Fibroblast of lung (primary cell): ENCODE results near the gene PALM. TPM values are rescaled to one million over a fixed set of nuclear protein-coding genes. Genes with fewer than 3 reads are reported as not detected.

Experiments used
- DNase-seq, 2 donors: peaks; one replicate each; pipeline versions ENCODE4 v3.0.0 to v3.0.0-alpha.2; 2010; ENCODE audit warnings: low read depth in 2 of 2
- H2AFZ ChIP-seq: 2 replicates; pipeline ENCODE4 v1.5.1; 2012; ENCODE audit warnings: low read length, control low read depth, inconsistent platforms
- H3K27ac ChIP-seq: 2 replicates; pipeline ENCODE4 v1.5.1; 2011; ENCODE audit warnings: low read length, control low read depth; ENCODE audit not compliant: insufficient read depth
- H3K27me3 ChIP-seq: 2 replicates; pipeline ENCODE4 v1.5.1; 2011; ENCODE audit warnings: mild to moderate bottlenecking, low read length; ENCODE audit not compliant: control insufficient read depth, insufficient read depth
- H3K36me3 ChIP-seq: 2 replicates; pipeline ENCODE4 v1.5.1; 2011; ENCODE audit warnings: low read length; ENCODE audit not compliant: control insufficient read depth, insufficient read depth
- H3K4me1 ChIP-seq: 2 replicates; pipeline ENCODE4 v1.5.1; 2011; ENCODE audit warnings: low read length; ENCODE audit not compliant: control insufficient read depth, insufficient read depth; ENCODE audit errors: extremely low read depth
- H3K4me2 ChIP-seq: 2 replicates; pipeline ENCODE4 v1.5.1; 2011; ENCODE audit warnings: low read length, control low read depth; ENCODE audit not compliant: insufficient read depth; ENCODE audit errors: extremely low read depth
- H3K4me3 ChIP-seq, 4 experiments: fragments of 200-600 bp in 1 of 4; sonication (generic) in 1 of 4; replicated peaks in 1 of 4; 2 replicates each; pipeline ENCODE4 v1.5.1; 2011 to 2016; ENCODE audit warnings: low read length in 4 of 4, low read depth in 3 of 4, mild to moderate bottlenecking in 3 of 4, control low read depth in 2 of 4, inconsistent platforms in 1 of 4, mixed read lengths in 1 of 4; ENCODE audit not compliant: insufficient read depth in 1 of 4; ENCODE audit errors: control extremely low read depth in 1 of 4
- H3K79me2 ChIP-seq: 2 replicates; pipeline ENCODE4 v1.5.1; 2012; ENCODE audit warnings: mild to moderate bottlenecking, low read length, inconsistent platforms; ENCODE audit not compliant: control insufficient read depth, insufficient read depth
- H3K9ac ChIP-seq: 2 replicates; pipeline ENCODE4 v1.5.1; 2011; ENCODE audit warnings: mild to moderate bottlenecking, low read length, control low read depth; ENCODE audit not compliant: insufficient read depth
- H3K9me3 ChIP-seq: 2 replicates; pipeline ENCODE4 v1.5.1; 2012; ENCODE audit warnings: low read depth, low read length; ENCODE audit not compliant: control insufficient read depth, insufficient read depth
- H4K20me1 ChIP-seq: 2 replicates; pipeline ENCODE4 v1.5.1; 2011; ENCODE audit warnings: low read length; ENCODE audit not compliant: control insufficient read depth, insufficient read depth; ENCODE audit errors: extremely low read depth
- CTCF ChIP-seq, 2 donors: IDR thresholded peaks in 1 of 2; conservative IDR thresholded peaks in 1 of 2; 1 replicate in 1 of 2; 2 replicates in 1 of 2; pipeline ENCODE4 v1.5.1; 2011 to 2012; ENCODE audit warnings: low read length in 2 of 2, control low read depth in 1 of 2, inconsistent platforms in 1 of 2, low read depth in 1 of 2, mild to moderate bottlenecking in 1 of 2
- EZH2 ChIP-seq: IDR thresholded peaks from 2 replicates; pipeline ENCODE4 v1.5.1; 2012; ENCODE audit warnings: low read length, control low read depth, mild to moderate bottlenecking; ENCODE audit errors: missing control alignments
- polyA minus RNA-seq: library from RNA; depleted of rRNA, polyadenylated mRNA; stranded (reverse); fragments of >200 nt; gene quantifications from 2 replicates; pipeline ENCODE4 v1.2.3, GENCODE V29; 2011; ENCODE audit warnings: low replicate concordance
- polyA plus RNA-seq, 2 donors: library from polyadenylated mRNA; depleted of rRNA in 1 of 2; stranded (reverse) in 1 of 2; unstranded in 1 of 2; fragments of >200 nt; gene quantifications; 2 replicates each; pipeline ENCODE4 v1.2.1, GENCODE V29; 2011 to 2012; ENCODE audit warnings: missing spikeins in 1 of 2
- total RNA-seq: library from RNA; depleted of rRNA; stranded (reverse); fragments of >200 nt; gene quantifications from 2 replicates; pipeline ENCODE4 v1.2.1, GENCODE V29; 2014

Gene PALM
- total RNA-seq (8.3 and 22.1 TPM in 2 replicates), polyA plus RNA-seq (1.0 and 3.2 TPM in 2 replicates), polyA minus RNA-seq (3.4 and 3.6 TPM in 2 replicates)
- 7.0 and 14.1 TPM in 2 replicates for polyA plus RNA-seq (2012)

- TF ChIP-seq EZH2 (no peak), CTCF (conservative IDR thresholded peaks at IDR 0.05 in 1 of 2, IDR thresholded peaks at IDR 0.05 in 1 of 2; ENCODE audit: low read depth in 1 of 2, low read length in 2 of 2) (peak in 1 of 2 donors; percentile 4)
- H4K20me1 ChIP-seq = no peaks in the 10 kb centered on the region
- no peak for DNase-seq
- no peaks in the 10 kb centered on the region for H3K9me3 ChIP-seq
- peaks cover 19% of the 10 kb centered on the region for H3K27me3 ChIP-seq
- no peak within 1 kb of the TSS for H3K4me2 ChIP-seq
- H3K4me3 ChIP-seq = peak within 1 kb of the TSS in 3 of 4 experiments; percentile 10 to 59 (median 50)
- H3K4me1 ChIP-seq = peaks cover 4% of the 10 kb centered on the region
- no peak within 1 kb of the TSS for H2AFZ ChIP-seq
- no peak within 1 kb of the TSS for H3K27ac ChIP-seq
- no peaks in the 10 kb centered on the region for H3K36me3 ChIP-seq
- no peak within 1 kb of the TSS for H3K9ac ChIP-seq
- H3K79me2 ChIP-seq = no peaks in the 10 kb centered on the region
These were observed at the start of gene PALM for GRCh38 chr19:708154-709143. Gene PALM (plus strand): TSS chr19:708935. CDS start chr19:709147, 212 bp downstream.

- Histone ChIP-seq H2AFZ (no peak overlapping the region), H3K4me1 (peaks cover 4% of the 10 kb centered on the region), H3K9ac (peak overlapping the region; percentile 33), H3K27me3 (no peaks in the 10 kb centered on the region), H3K79me2 (peaks cover 70% of the 10 kb centered on the region), H3K27ac (peak overlapping the region; percentile 64), H3K36me3 (peaks cover 6% of the 10 kb centered on the region), H3K4me2 (peak overlapping the region; percentile 88), H4K20me1 (peaks cover 3% of the 10 kb centered on the region), H3K4me3 (peak overlapping the region; percentile 45 to 80 (median 70)), H3K9me3 (no peaks in the 10 kb centered on the region)
- TF ChIP-seq EZH2 = no peak
- TF ChIP-seq CTCF (conservative IDR thresholded peaks at IDR 0.05 in 1 of 2, IDR thresholded peaks at IDR 0.05 in 1 of 2; ENCODE audit: low read depth in 1 of 2, low read length in 2 of 2) = no peak
- no peak for DNase-seq
These were observed 47.8 kb upstream of the PALM start for GRCh38 chr19:660793-661426.
